K562 (cell line): ENCODE results near the gene OGDH. TPM values are rescaled to one million over a fixed set of nuclear protein-coding genes. Genes with fewer than 3 reads are reported as not detected.
A peak's percentile ranks its signal among the peaks of the same experiment; 100 is the strongest.

ENCODE experiments used
- ARID1B ChIP-seq: fragments of 450-650 bp; IDR thresholded peaks from 2 replicates; pipeline ENCODE4 v1.6.1; 2016; ENCODE audit warnings: antibody characterized with exemption, mild to moderate bottlenecking, inconsistent platforms
- ATF1 ChIP-seq, 2 experiments: fragments of 450-650 bp in 1 of 2; IDR thresholded peaks; 2 replicates each; pipeline ENCODE4 v1.6.1; 2016; ENCODE audit warnings: missing compliant biosample characterization in 1 of 2, missing genetic modification characterization in 1 of 2
- ATF7 ChIP-seq: fragments of 450-650 bp; IDR thresholded peaks from 2 replicates; pipeline ENCODE4 v1.7.1; 2014; ENCODE audit warnings: mild to moderate bottlenecking, moderate library complexity
- CEBPB ChIP-seq: fragments of 450-650 bp; IDR thresholded peaks from 2 replicates; pipeline ENCODE4 v1.6.1; 2016; ENCODE audit warnings: missing genetic modification characterization, missing compliant biosample characterization
- CEBPG ChIP-seq, 3 experiments: fragments of 200-800 bp in 1 of 3; sonication (Bioruptor generic) in 1 of 3; sonication (generic) in 1 of 3; formaldehyde crosslinking in 1 of 3; IDR thresholded peaks in 2 of 3; conservative IDR thresholded peaks in 1 of 3; 2 replicates each; pipeline versions ENCODE4 v1.6.1 to v1.8.0; 2016 to 2022; ENCODE audit warnings: missing compliant biosample characterization in 2 of 3, missing genetic modification characterization in 2 of 3, mild to moderate bottlenecking in 1 of 3, missing genetic modification reagents in 1 of 3
- FOSL1 ChIP-seq: fragments of 200-800 bp; sonication (Bioruptor generic); conservative IDR thresholded peaks from 2 replicates; pipeline ENCODE4 v1.6.1; 2016; ENCODE audit warnings: missing genetic modification characterization, missing compliant biosample characterization
- FOXP1 ChIP-seq: sonication (generic); formaldehyde crosslinking; IDR thresholded peaks from 2 replicates; pipeline ENCODE4 v1.8.0; 2022; ENCODE audit warnings: mild to moderate bottlenecking, missing genetic modification reagents
- JUN ChIP-seq, 2 experiments: sonication (generic) in 1 of 2; formaldehyde crosslinking in 1 of 2; IDR thresholded peaks; 2 replicates each; pipeline versions ENCODE4 v1.6.1 to v1.8.0; 2012 to 2022; ENCODE audit warnings: borderline replicate concordance in 2 of 2, mild to moderate bottlenecking in 2 of 2, improper control_type of control experiment in 1 of 2, low read depth in 1 of 2, low read length in 1 of 2, missing genetic modification reagents in 1 of 2
- MCM3 ChIP-seq: fragments of 450-650 bp; IDR thresholded peaks from 2 replicates; pipeline ENCODE4 v1.6.1; 2016
- MYNN ChIP-seq, 2 experiments: sonication (generic); formaldehyde crosslinking in 1 of 2; IDR thresholded peaks; 2 replicates each; pipeline versions ENCODE4 v1.5.0 to v1.6.1; 2016 to 2020; ENCODE audit warnings: antibody characterized with exemption in 1 of 2, missing genetic modification reagents in 1 of 2
- NFE2 ChIP-seq: IDR thresholded peaks from 2 replicates; pipeline ENCODE4 v1.6.1; 2014; ENCODE audit warnings: antibody characterized with exemption, low read depth
- NONO ChIP-seq, 2 experiments: fragments of 200-400 bp in 1 of 2; fragments of 450-650 bp in 1 of 2; formaldehyde crosslinking in 1 of 2; IDR thresholded peaks; 2 replicates each; pipeline ENCODE4 v1.6.1; 2017; ENCODE audit warnings: low read depth in 2 of 2, mild to moderate bottlenecking in 2 of 2, moderate library complexity in 2 of 2, low read length in 1 of 2
- PTBP1 ChIP-seq: fragments of 200-400 bp; formaldehyde crosslinking; IDR thresholded peaks from 2 replicates; pipeline ENCODE4 v1.6.1; 2017; ENCODE audit warnings: low read depth, low read length
- ZBTB9 ChIP-seq: fragments of 450-650 bp; formaldehyde crosslinking; IDR thresholded peaks from 2 replicates; pipeline ENCODE4 v1.4.0; 2020; ENCODE audit warnings: mild to moderate bottlenecking, moderate library complexity
- ZNF431 ChIP-seq: sonication (generic); formaldehyde crosslinking; IDR thresholded peaks from 2 replicates; pipeline ENCODE4 v1.8.0; 2022; ENCODE audit warnings: mild to moderate bottlenecking, missing genetic modification reagents
- ZNF436 ChIP-seq: fragments of 250-450, 450-650 bp; sonication (Bioruptor Pico); formaldehyde crosslinking; IDR thresholded peaks from 2 replicates; pipeline ENCODE4 v1.7.0; 2020; ENCODE audit warnings: mild to moderate bottlenecking
- ZNF592 ChIP-seq: fragments of 450-650 bp; IDR thresholded peaks from 2 replicates; pipeline ENCODE4 v1.6.1; 2017; ENCODE audit warnings: antibody characterized with exemption, mild to moderate bottlenecking
- ZNF707 ChIP-seq: fragments of 250-450 bp; sonication (Bioruptor Pico); conservative IDR thresholded peaks from 2 replicates; pipeline ENCODE4 v1.8.0; 2022; ENCODE audit warnings: inconsistent platforms, mild to moderate bottlenecking, moderate library complexity
- polyA plus RNA-seq, 8 experiments: library from polyadenylated mRNA; depleted of rRNA in 4 of 8; stranded (reverse) in 5 of 8; unstranded in 3 of 8; fragments of >200 nt; fragmentation: Nextera tagmentation in 2 of 8; fragmentation: Illumina TruSeq in 1 of 8; extraction: Ambion mirVana in 2 of 8; extraction: Trizol in 1 of 8; gene quantifications; 2 replicates each; pipeline versions ENCODE4 v1.2.1 to v1.2.3, GENCODE V29; 2011 to 2014; ENCODE audit warnings: inconsistent platforms in 1 of 8, missing spikeins in 1 of 8
- total RNA-seq, 7 experiments: library from RNA; depleted of rRNA in 6 of 7; stranded (reverse); fragments of >200 nt in 6 of 7; fragmentation: Illumina TruSeq in 2 of 7; extraction: Trizol in 2 of 7; gene quantifications; 2 replicates each; pipeline versions ENCODE4 v1.2.1 to v1.2.3, GENCODE V29; 2011 to 2021; ENCODE audit warnings: low replicate concordance in 1 of 7
- TF ChIP-seq, protein P1 (sequence below): IDR thresholded peaks from 2 replicates; pipeline ENCODE4 v1.6.1; 2012; ENCODE audit warnings: low read depth, low read length, improper control_type of control experiment, borderline replicate concordance

Gene OGDH
- total and polyA plus RNA-seq, 9 of the 15 experiments (the other 6 are each of a cell fraction or from before 2014, with no cell fraction given): 3.1 to 80.3 (median 23.5) TPM

DNA sequence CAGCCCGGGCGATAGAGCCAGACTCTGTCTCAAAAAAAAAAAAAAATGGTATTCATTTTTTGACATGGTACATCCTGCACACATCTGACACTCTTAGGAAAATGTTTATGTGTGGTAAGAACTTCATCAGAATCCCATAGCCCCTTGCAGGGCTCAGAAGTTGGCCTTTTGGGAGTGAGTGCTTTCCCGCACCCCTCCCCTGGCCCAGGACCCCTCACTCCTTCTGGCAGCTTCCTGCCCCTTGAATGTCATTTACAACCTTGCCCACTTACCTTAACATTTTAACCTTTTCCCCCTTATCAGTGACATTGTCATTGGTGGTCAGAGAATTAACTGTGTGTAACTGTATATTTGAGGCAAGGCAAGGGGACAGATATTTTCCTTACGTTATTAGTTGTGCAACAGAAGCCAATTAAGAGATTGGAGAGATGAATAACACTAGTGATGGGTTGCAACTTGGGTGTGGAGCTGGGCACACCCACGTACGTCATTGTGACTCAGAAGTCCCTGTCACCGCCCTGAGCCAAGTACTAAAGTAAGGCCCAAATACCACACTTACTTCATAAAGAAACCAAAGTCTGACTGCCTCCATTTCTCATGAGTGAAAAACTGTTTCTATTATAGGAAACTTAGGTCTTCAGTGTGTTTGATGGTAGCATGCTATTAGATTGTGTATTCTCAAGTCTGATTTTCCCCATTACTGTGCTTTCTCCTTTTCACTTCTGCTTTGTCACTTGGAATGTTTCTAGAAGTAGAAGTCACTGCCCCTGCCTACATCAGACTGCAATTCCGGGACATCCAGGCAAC is 31.6 kb downstream of the OGDH start (continued):
- TF ChIP-seq, protein P1, sequence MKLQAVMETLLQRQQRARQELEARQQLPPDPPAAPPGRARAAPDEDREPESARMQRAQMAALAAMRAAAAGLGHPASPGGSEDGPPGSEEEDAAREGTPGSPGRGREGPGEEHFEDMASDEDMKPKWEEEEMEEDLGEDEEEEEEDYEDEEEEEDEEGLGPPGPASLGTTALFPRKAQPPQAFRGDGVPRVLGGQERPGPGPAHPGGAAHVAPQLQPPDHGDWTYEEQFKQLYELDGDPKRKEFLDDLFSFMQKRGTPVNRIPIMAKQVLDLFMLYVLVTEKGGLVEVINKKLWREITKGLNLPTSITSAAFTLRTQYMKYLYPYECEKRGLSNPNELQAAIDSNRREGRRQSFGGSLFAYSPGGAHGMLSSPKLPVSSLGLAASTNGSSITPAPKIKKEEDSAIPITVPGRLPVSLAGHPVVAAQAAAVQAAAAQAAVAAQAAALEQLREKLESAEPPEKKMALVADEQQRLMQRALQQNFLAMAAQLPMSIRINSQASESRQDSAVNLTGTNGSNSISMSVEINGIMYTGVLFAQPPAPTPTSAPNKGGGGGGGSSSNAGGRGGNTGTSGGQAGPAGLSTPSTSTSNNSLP: 0 out of 2 replicates have a peak, but pooled peaks have one; percentile 22
- 0 out of 2 replicates have a peak, but pooled peaks have one; percentile 34 for TF ChIP-seq MYNN (IDR thresholded peaks at IDR 0.05)
- TF ChIP-seq MYNN (CRISPR knock-in tag; IDR thresholded peaks at IDR 0.05): no peak
- no peak for TF ChIP-seq PTBP1
- TF ChIP-seq ZNF436 (CRISPR knock-in tag): no peak
- TF ChIP-seq NFE2: peak; percentile 20
- no peak for TF ChIP-seq MCM3
- no peak for TF ChIP-seq ZBTB9 (CRISPR knock-in tag)
- peak; percentile 58; the same call in 1 of the 2 replicates for TF ChIP-seq ATF7
- no peak for TF ChIP-seq ZNF431 (CRISPR knock-in tag)
- peak; percentile 71 for TF ChIP-seq ZNF592
- TF ChIP-seq ARID1B: 0 out of 2 replicates have a peak, but pooled peaks have one; percentile 28
- TF ChIP-seq FOSL1: peak; percentile 84
- TF ChIP-seq FOXP1 (CRISPR knock-in tag): 0 out of 2 replicates have a peak, but pooled peaks have one; percentile 37
- TF ChIP-seq ATF1 (CRISPR knock-in tag; IDR thresholded peaks at IDR 0.05): no peak
- peak; percentile 84 for TF ChIP-seq ATF1 (tag; IDR thresholded peaks at IDR 0.05)
- TF ChIP-seq CEBPG (CRISPR knock-in tag; IDR thresholded peaks at IDR 0.05): no peak
- peak; percentile 62 to 82 for TF ChIP-seq CEBPG (tag; conservative IDR thresholded peaks at IDR 0.05 in 1 of 2, IDR thresholded peaks at IDR 0.05 in 1 of 2)
- no peak for TF ChIP-seq ZNF707
- TF ChIP-seq JUN (IDR thresholded peaks at IDR 0.05; ENCODE audit: borderline replicate concordance, low read depth, low read length): 0 out of 2 replicates have a peak, but pooled peaks have one; percentile 13
- TF ChIP-seq JUN (CRISPR knock-in tag; IDR thresholded peaks at IDR 0.05; ENCODE audit: borderline replicate concordance): no peak
- no peak for TF ChIP-seq NONO (IDR thresholded peaks at IDR 0.05; ENCODE audit: low read depth in 2 of 2, low read length in 1 of 2)
- peak; percentile 84 for TF ChIP-seq CEBPB (tag)
